ENCODE data around the gene HSFX3.

GRCh38 chrX:149518236-149518635 lies 31.5 kb downstream of the HSFX3 start:
- TF ChIP-seq CTCF (conservative IDR thresholded peaks at IDR 0.05) (no peak), EZH2 (IDR thresholded peaks at IDR 0.05; ENCODE audit: low read depth) (no peak)

All from PC-9 (cell line).